Gastrocnemius medialis (tissue), 4 donors: Measurements from ENCODE around the gene LTO1. TPM values are rescaled to one million over a fixed set of nuclear protein-coding genes. Genes with fewer than 3 reads are reported as not detected.

Experiments
- ATAC-seq, 2 donors: fragments of 150-250 bp; one replicate each; pipeline ENCODE4 v1.9.1; 2016
- DNase-seq, 2 donors: peaks; one replicate each; pipeline ENCODE4 v3.0.0-alpha.2; 2019
- H3K27ac ChIP-seq, 4 donors: fragments of 200-600 bp; sonication (generic); 1 replicate in 1 of 4; 2 replicates in 3 of 4; pipeline ENCODE4 v1.5.1; 2016 to 2018; ENCODE audit warnings: mild to moderate bottlenecking in 2 of 4, moderate library complexity in 1 of 4
- H3K27me3 ChIP-seq, 3 donors: fragments of 200-600 bp; sonication (generic) in 2 of 3; 1 replicate in 1 of 3; 2 replicates in 2 of 3; pipeline versions ENCODE4 v1.5.1 to v1.6.0; 2016 to 2019; ENCODE audit warnings: mild to moderate bottlenecking in 1 of 3, moderate library complexity in 1 of 3
- H3K36me3 ChIP-seq, 2 donors: fragments of 200-600 bp; sonication (generic) in 1 of 2; one replicate each; pipeline ENCODE4 v1.5.1; 2017 to 2018
- H3K4me1 ChIP-seq, 2 donors: fragments of 200-600 bp; sonication (generic) in 1 of 2; one replicate each; pipeline ENCODE4 v1.5.1; 2016 to 2017; ENCODE audit warnings: mild to moderate bottlenecking in 2 of 2
- H3K4me3 ChIP-seq, 4 donors: fragments of 200-600 bp; sonication (generic) in 3 of 4; 1 replicate in 1 of 4; 2 replicates in 3 of 4; pipeline ENCODE4 v1.5.1; 2016 to 2019; ENCODE audit warnings: mild to moderate bottlenecking in 2 of 4
- H3K9me3 ChIP-seq, 3 donors: fragments of 200-600 bp; sonication (generic) in 2 of 3; 1 replicate in 1 of 3; 2 replicates in 2 of 3; pipeline ENCODE4 v1.5.1; 2016 to 2019
- CTCF ChIP-seq, 5 experiments: fragments of 450-650 bp in 3 of 5; fragments of 200-600 bp in 2 of 5; sonication (generic) in 2 of 5; IDR thresholded peaks in 4 of 5; conservative IDR thresholded peaks in 1 of 5; 1 replicate in 4 of 5; 2 replicates in 1 of 5; pipeline ENCODE4 v1.5.1; 2016 to 2019; ENCODE audit warnings: antibody characterized with exemption in 5 of 5, mild to moderate bottlenecking in 3 of 5, moderate library complexity in 3 of 5
- POLR2A ChIP-seq, 2 donors: fragments of 450-650 bp; IDR thresholded peaks; one replicate each; pipeline ENCODE4 v1.6.1; 2017; ENCODE audit warnings: antibody characterized with exemption in 2 of 2, mild to moderate bottlenecking in 2 of 2, moderate library complexity in 2 of 2
- in situ Hi-C, 4 donors: fragments of 200-750 bp; cut with MboI; loops; one replicate each; pipeline versions ENCODE4 v1.15.0 to v1.8.0; 2017; ENCODE audit warnings: low sequenced_read_pairs in 4 of 4
- intact Hi-C: fragments of 100-400 bp; cut with DNase I; formaldehyde crosslinking; loops from one replicate; pipeline ENCODE4 v1.15.1; 2023; ENCODE audit warnings: low total_unique reads
- total RNA-seq, 4 donors: library from RNA; depleted of rRNA; stranded (reverse); fragments of >200 nt; gene quantifications; one replicate each; pipeline versions ENCODE4 v1.1.0 to v1.2.3, GENCODE V29; 2016

The LTO1 gene
- total RNA-seq, 4 donors from 2014 or later = 9.5 to 18.2 (median 13.3) TPM

- in situ Hi-C loops (loop anchor here in 3 of 4 donors (10.0 to 25.0 kb wide), 3 partner anchors 349 to 532 kb away; partner anchors contain the start of gene MYEOV (in 1 of the 3)), intact Hi-C loops (no loop called here)
- peaks cover 48 to 70% (median 62%) of the 10 kb centered on the region in 3 donors for H3K27me3 ChIP-seq
- H3K36me3 ChIP-seq = no peaks in the 10 kb centered on the region
- no peaks in the 10 kb centered on the region for H3K9me3 ChIP-seq
- peaks cover 35 to 56% of the 10 kb centered on the region in 2 donors for H3K4me1 ChIP-seq
- no peak for TF ChIP-seq CTCF (IDR thresholded peaks at IDR 0.05 in 4 of 5, conservative IDR thresholded peaks at IDR 0.05 in 1 of 5)
- TF ChIP-seq POLR2A (IDR thresholded peaks at IDR 0.05) = no peak
- DNase-seq (no peak), ATAC-seq (no peak)
- H3K4me3 ChIP-seq = peak overlapping the region; percentile 35 to 52 (median 47)
- peak overlapping the region in 1 of 4 donors; percentile 0 for H3K27ac ChIP-seq
These were observed 38.5 kb downstream of the LTO1 start for GRCh38 chr11:69636512-69637197.

GRCh38 chr11:69635804-69636511, 39.2 kb downstream of the LTO1 start:
- H3K4me3 ChIP-seq = peak overlapping the region; percentile 35 to 52 (median 47)
- H3K36me3 ChIP-seq = no peaks in the 10 kb centered on the region
- peaks cover 35 to 49% of the 10 kb centered on the region in 2 donors for H3K4me1 ChIP-seq
- H3K9me3 ChIP-seq = no peaks in the 10 kb centered on the region
- ATAC-seq (no peak), DNase-seq (no peak)
- TF ChIP-seq POLR2A (IDR thresholded peaks at IDR 0.05) (no peak), CTCF (IDR thresholded peaks at IDR 0.05 in 4 of 5, conservative IDR thresholded peaks at IDR 0.05 in 1 of 5) (no peak)
- intact Hi-C loops (no loop called here), in situ Hi-C loops (loop anchor here in 3 of 4 donors (10.0 to 25.0 kb wide), 3 partner anchors 349 to 531 kb away; partner anchors contain the start of gene MYEOV (in 1 of the 3))
- H3K27ac ChIP-seq = no peak overlapping the region
- H3K27me3 ChIP-seq = peaks cover 43 to 63% (median 57%) of the 10 kb centered on the region in 3 donors

GRCh38 chr11:69635195-69635594, 40.0 kb downstream of the LTO1 start:
- DNase-seq (no peak), ATAC-seq (no peak)
- Histone ChIP-seq H3K4me1 (peaks cover 30 to 41% of the 10 kb centered on the region in 2 donors), H3K36me3 (no peaks in the 10 kb centered on the region), H3K27ac (no peak overlapping the region), H3K4me3 (no peak overlapping the region), H3K27me3 (peaks cover 37 to 55% (median 49%) of the 10 kb centered on the region in 3 donors), H3K9me3 (no peaks in the 10 kb centered on the region)
- in situ Hi-C loops (loop anchor here in 3 of 4 donors (10.0 to 25.0 kb wide), 3 partner anchors 348 to 530 kb away; partner anchors contain the start of gene MYEOV (in 1 of the 3)), intact Hi-C loops (no loop called here)
- TF ChIP-seq CTCF (IDR thresholded peaks at IDR 0.05 in 4 of 5, conservative IDR thresholded peaks at IDR 0.05 in 1 of 5) = no peak
- no peak for TF ChIP-seq POLR2A (IDR thresholded peaks at IDR 0.05)

- TF ChIP-seq POLR2A (IDR thresholded peaks at IDR 0.05) (no peak), CTCF (IDR thresholded peaks at IDR 0.05 in 4 of 5, conservative IDR thresholded peaks at IDR 0.05 in 1 of 5) (no peak)
- Histone ChIP-seq H3K9me3 (no peaks in the 10 kb centered on the region), H3K4me3 (no peak overlapping the region), H3K4me1 (peaks cover 26 to 38% of the 10 kb centered on the region in 2 donors), H3K27ac (no peak overlapping the region), H3K27me3 (peaks cover 32 to 49% (median 43%) of the 10 kb centered on the region in 3 donors), H3K36me3 (no peaks in the 10 kb centered on the region)
- no peak for ATAC-seq
- intact Hi-C loops (no loop called here), in situ Hi-C loops (loop anchor here in 3 of 4 donors (10.0 to 25.0 kb wide), 3 partner anchors 347 to 530 kb away; partner anchors contain the start of gene MYEOV (in 1 of the 3))
- DNase-seq = no peak
These were observed 40.6 kb downstream of the LTO1 start for GRCh38 chr11:69634590-69634989.
